K562 (cell line): ENCODE results near the gene ABCA7. TPM values are rescaled to one million over a fixed set of nuclear protein-coding genes. Genes with fewer than 3 reads are reported as not detected.

Experiments used
- BHLHE40 ChIP-seq: IDR thresholded peaks from 2 replicates; pipeline ENCODE4 v1.6.1; 2011; ENCODE audit warnings: low read length, improper control_type of control experiment
- EGR1 ChIP-seq: fragments of 450-650 bp; conservative IDR thresholded peaks from 2 replicates; pipeline ENCODE4 v1.6.1; 2017; ENCODE audit warnings: mild to moderate bottlenecking
- NRF1 ChIP-seq, 2 experiments: fragments of 450-650 bp; IDR thresholded peaks in 1 of 2; conservative IDR thresholded peaks in 1 of 2; 2 replicates each; pipeline ENCODE4 v1.6.1; 2014; ENCODE audit warnings: mild to moderate bottlenecking in 2 of 2
- ZKSCAN3 ChIP-seq: fragments of 250-450 bp; sonication (Bioruptor Pico); IDR thresholded peaks from 2 replicates; pipeline ENCODE4 v1.4.0; 2020
- polyA plus RNA-seq, 8 experiments: library from polyadenylated mRNA; depleted of rRNA in 4 of 8; stranded (reverse) in 5 of 8; unstranded in 3 of 8; fragments of >200 nt; fragmentation: Nextera tagmentation in 2 of 8; fragmentation: Illumina TruSeq in 1 of 8; extraction: Ambion mirVana in 2 of 8; extraction: Trizol in 1 of 8; gene quantifications; 2 replicates each; pipeline versions ENCODE4 v1.2.1 to v1.2.3, GENCODE V29; 2011 to 2014; ENCODE audit warnings: inconsistent platforms in 1 of 8, missing spikeins in 1 of 8
- total RNA-seq, 7 experiments: library from RNA; depleted of rRNA in 6 of 7; stranded (reverse); fragments of >200 nt in 6 of 7; fragmentation: Illumina TruSeq in 2 of 7; extraction: Trizol in 2 of 7; gene quantifications; 2 replicates each; pipeline versions ENCODE4 v1.2.1 to v1.2.3, GENCODE V29; 2011 to 2021; ENCODE audit warnings: low replicate concordance in 1 of 7
- TF ChIP-seq, protein P1 (sequence below), 2 experiments: fragments of 450-650 bp in 1 of 2; sonication (generic) in 1 of 2; formaldehyde crosslinking in 1 of 2; IDR thresholded peaks; 2 replicates each; pipeline versions ENCODE4 v1.7.1 to v1.9.0; 2016 to 2022; ENCODE audit warnings: inconsistent platforms in 1 of 2, mild to moderate bottlenecking in 1 of 2, missing genetic modification reagents in 1 of 2
- TF ChIP-seq, protein P2 (sequence below): fragments of 250-450 bp; sonication (Bioruptor Pico); IDR thresholded peaks from 2 replicates; pipeline ENCODE4 v1.8.0; 2021; ENCODE audit warnings: mild to moderate bottlenecking, moderate library complexity
- TF ChIP-seq, protein P3 (sequence below), 2 experiments: fragments of 200-800 bp in 1 of 2; sonication (Bioruptor generic) in 1 of 2; sonication (generic) in 1 of 2; formaldehyde crosslinking in 1 of 2; IDR thresholded peaks in 1 of 2; conservative IDR thresholded peaks in 1 of 2; 2 replicates each; pipeline versions ENCODE4 v1.5.0 to v1.6.1; 2016 to 2020; ENCODE audit warnings: missing compliant biosample characterization in 1 of 2, missing genetic modification characterization in 1 of 2, missing genetic modification reagents in 1 of 2
- TF ChIP-seq, protein P4 (sequence below): sonication (generic); formaldehyde crosslinking; IDR thresholded peaks from 2 replicates; pipeline ENCODE4 v1.8.1; 2023; ENCODE audit warnings: mild to moderate bottlenecking, missing genetic modification reagents

Gene ABCA7
- total and polyA plus RNA-seq, 9 of the 15 experiments (the other 6 are each of a cell fraction or from before 2014, with no cell fraction given), result 2.3 to 96.1 (median 31.2) TPM

DNA sequence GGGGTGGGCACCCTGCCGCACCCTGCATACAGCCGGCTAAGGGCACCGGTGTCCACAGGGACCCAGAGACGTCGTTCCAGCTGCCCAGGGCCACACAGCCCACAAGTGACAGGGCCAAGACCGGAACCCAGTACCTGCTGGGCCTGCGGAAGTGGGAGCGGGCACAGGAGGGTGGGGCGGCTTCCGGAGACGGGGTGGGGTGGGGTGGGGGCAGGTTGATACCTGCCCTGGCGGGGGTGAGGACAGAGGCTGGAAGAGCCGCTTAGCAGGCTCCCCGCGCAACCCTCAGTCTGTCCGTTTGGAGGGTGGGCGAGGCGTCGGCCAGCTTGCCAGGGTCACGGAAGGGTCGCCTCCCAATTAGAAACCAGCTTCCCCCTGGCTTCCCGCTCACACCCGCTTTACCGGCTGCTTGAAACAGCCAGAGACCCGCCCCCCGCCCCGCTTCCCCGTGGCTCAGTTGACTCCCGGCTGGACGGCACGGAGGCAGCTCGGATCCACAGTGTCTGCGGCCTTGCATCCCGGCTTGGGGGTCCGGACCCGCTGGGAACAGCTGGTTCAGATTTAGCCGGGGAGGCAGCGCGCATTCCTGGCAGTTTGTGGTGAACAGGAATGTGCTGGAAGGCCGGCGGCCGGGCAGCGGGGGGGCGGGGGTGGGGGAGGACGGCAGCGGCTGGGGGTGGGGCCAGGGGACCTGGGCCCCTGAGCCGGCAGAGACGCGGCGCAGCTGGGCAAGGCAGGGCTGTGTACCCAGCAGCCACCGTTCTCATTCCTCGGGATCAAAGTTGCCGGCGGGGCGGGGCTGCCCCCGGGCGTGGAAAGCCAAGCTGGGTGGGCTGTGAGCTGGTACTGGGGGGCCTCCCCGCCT, 11.6 kb upstream of the ABCA7 start (continued):
- TF ChIP-seq, protein P1, sequence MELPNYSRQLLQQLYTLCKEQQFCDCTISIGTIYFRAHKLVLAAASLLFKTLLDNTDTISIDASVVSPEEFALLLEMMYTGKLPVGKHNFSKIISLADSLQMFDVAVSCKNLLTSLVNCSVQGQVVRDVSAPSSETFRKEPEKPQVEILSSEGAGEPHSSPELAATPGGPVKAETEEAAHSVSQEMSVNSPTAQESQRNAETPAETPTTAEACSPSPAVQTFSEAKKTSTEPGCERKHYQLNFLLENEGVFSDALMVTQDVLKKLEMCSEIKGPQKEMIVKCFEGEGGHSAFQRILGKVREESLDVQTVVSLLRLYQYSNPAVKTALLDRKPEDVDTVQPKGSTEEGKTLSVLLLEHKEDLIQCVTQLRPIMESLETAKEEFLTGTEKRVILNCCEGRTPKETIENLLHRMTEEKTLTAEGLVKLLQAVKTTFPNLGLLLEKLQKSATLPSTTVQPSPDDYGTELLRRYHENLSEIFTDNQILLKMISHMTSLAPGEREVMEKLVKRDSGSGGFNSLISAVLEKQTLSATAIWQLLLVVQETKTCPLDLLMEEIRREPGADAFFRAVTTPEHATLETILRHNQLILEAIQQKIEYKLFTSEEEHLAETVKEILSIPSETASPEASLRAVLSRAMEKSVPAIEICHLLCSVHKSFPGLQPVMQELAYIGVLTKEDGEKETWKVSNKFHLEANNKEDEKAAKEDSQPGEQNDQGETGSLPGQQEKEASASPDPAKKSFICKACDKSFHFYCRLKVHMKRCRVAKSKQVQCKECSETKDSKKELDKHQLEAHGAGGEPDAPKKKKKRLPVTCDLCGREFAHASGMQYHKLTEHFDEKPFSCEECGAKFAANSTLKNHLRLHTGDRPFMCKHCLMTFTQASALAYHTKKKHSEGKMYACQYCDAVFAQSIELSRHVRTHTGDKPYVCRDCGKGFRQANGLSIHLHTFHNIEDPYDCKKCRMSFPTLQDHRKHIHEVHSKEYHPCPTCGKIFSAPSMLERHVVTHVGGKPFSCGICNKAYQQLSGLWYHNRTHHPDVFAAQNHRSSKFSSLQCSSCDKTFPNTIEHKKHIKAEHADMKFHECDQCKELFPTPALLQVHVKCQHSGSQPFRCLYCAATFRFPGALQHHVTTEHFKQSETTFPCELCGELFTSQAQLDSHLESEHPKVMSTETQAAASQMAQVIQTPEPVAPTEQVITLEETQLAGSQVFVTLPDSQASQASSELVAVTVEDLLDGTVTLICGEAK (IDR thresholded peaks at IDR 0.05), result peak; percentile 84
- TF ChIP-seq, protein P1 (CRISPR knock-in tag; IDR thresholded peaks at IDR 0.05), result no peak
- TF ChIP-seq, protein P2, sequence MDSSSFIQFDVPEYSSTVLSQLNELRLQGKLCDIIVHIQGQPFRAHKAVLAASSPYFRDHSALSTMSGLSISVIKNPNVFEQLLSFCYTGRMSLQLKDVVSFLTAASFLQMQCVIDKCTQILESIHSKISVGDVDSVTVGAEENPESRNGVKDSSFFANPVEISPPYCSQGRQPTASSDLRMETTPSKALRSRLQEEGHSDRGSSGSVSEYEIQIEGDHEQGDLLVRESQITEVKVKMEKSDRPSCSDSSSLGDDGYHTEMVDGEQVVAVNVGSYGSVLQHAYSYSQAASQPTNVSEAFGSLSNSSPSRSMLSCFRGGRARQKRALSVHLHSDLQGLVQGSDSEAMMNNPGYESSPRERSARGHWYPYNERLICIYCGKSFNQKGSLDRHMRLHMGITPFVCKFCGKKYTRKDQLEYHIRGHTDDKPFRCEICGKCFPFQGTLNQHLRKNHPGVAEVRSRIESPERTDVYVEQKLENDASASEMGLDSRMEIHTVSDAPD (CRISPR knock-in tag), result no peak
- TF ChIP-seq EGR1 (no peak; the same call in 1 of the 2 replicates), BHLHE40 (no peak), ZKSCAN3 (CRISPR knock-in tag) (no peak), NRF1 (conservative IDR thresholded peaks at IDR 0.05 in 1 of 2, IDR thresholded peaks at IDR 0.05 in 1 of 2) (0 out of 4 replicates have a peak, but pooled peaks of 1 of the 2 experiments have one; percentile 17)
- TF ChIP-seq, protein P3, sequence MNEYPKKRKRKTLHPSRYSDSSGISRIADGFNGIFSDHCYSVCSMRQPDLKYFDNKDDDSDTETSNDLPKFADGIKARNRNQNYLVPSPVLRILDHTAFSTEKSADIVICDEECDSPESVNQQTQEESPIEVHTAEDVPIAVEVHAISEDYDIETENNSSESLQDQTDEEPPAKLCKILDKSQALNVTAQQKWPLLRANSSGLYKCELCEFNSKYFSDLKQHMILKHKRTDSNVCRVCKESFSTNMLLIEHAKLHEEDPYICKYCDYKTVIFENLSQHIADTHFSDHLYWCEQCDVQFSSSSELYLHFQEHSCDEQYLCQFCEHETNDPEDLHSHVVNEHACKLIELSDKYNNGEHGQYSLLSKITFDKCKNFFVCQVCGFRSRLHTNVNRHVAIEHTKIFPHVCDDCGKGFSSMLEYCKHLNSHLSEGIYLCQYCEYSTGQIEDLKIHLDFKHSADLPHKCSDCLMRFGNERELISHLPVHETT (CRISPR knock-in tag; conservative IDR thresholded peaks at IDR 0.05 in 1 of 2, IDR thresholded peaks at IDR 0.05 in 1 of 2), result 0 out of 4 replicates have a peak, but pooled peaks of 1 of the 2 experiments have one; percentile 50
- TF ChIP-seq, protein P4, sequence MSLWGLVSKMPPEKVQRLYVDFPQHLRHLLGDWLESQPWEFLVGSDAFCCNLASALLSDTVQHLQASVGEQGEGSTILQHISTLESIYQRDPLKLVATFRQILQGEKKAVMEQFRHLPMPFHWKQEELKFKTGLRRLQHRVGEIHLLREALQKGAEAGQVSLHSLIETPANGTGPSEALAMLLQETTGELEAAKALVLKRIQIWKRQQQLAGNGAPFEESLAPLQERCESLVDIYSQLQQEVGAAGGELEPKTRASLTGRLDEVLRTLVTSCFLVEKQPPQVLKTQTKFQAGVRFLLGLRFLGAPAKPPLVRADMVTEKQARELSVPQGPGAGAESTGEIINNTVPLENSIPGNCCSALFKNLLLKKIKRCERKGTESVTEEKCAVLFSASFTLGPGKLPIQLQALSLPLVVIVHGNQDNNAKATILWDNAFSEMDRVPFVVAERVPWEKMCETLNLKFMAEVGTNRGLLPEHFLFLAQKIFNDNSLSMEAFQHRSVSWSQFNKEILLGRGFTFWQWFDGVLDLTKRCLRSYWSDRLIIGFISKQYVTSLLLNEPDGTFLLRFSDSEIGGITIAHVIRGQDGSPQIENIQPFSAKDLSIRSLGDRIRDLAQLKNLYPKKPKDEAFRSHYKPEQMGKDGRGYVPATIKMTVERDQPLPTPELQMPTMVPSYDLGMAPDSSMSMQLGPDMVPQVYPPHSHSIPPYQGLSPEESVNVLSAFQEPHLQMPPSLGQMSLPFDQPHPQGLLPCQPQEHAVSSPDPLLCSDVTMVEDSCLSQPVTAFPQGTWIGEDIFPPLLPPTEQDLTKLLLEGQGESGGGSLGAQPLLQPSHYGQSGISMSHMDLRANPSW (CRISPR knock-in tag), result no peak
